Hepatocyte (in vitro differentiated cells): ENCODE results near the gene EME1. TPM values are rescaled to one million over a fixed set of nuclear protein-coding genes. Genes with fewer than 3 reads are reported as not detected.

Experiments
- DNase-seq: peaks from one replicate; pipeline ENCODE4 v3.0.0-alpha.2; 2016; ENCODE audit warnings: low spot score
- H2AFZ ChIP-seq: fragments of 200-600 bp; sonication (generic); 2 replicates; pipeline ENCODE4 v1.6.0; 2016; ENCODE audit warnings: antibody characterized with exemption, mild to moderate bottlenecking
- H3K27ac ChIP-seq: fragments of 200-600 bp; sonication (generic); 2 replicates; pipeline ENCODE4 v1.5.1; 2016; ENCODE audit warnings: mild to moderate bottlenecking
- H3K27me3 ChIP-seq: fragments of 200-600 bp; sonication (generic); 2 replicates; pipeline ENCODE4 v1.6.1; 2016
- H3K36me3 ChIP-seq: fragments of 200-600 bp; sonication (generic); replicated peaks from 2 replicates; pipeline ENCODE4 v1.5.1; 2016; ENCODE audit warnings: low read depth; ENCODE audit not compliant: insufficient read depth
- H3K4me1 ChIP-seq: fragments of 200-600 bp; sonication (generic); 2 replicates; pipeline ENCODE4 v1.5.1; 2016; ENCODE audit warnings: mild to moderate bottlenecking, moderate library complexity; ENCODE audit not compliant: insufficient read depth
- H3K4me2 ChIP-seq: fragments of 200-600 bp; sonication (generic); 2 replicates; pipeline ENCODE4 v1.6.0; 2016
- H3K4me3 ChIP-seq: fragments of 200-600 bp; sonication (generic); 2 replicates; pipeline ENCODE4 v1.5.1; 2016; ENCODE audit warnings: mild to moderate bottlenecking
- H3K79me2 ChIP-seq: fragments of 200-600 bp; sonication (generic); 2 replicates; pipeline ENCODE4 v1.6.0; 2017; ENCODE audit warnings: mild to moderate bottlenecking
- H3K9me2 ChIP-seq: fragments of 200-600 bp; sonication (generic); replicated peaks from 2 replicates; pipeline ENCODE4 v1.6.0; 2017; ENCODE audit warnings: mild to moderate bottlenecking; ENCODE audit not compliant: insufficient read depth
- H3K9me3 ChIP-seq: fragments of 200-600 bp; sonication (generic); 2 replicates; pipeline ENCODE4 v1.5.1; 2016; ENCODE audit warnings: low read depth, mild to moderate bottlenecking
- H4K20me1 ChIP-seq: fragments of 200-600 bp; sonication (generic); 2 replicates; pipeline ENCODE4 v1.6.0; 2016; ENCODE audit warnings: mild to moderate bottlenecking; ENCODE audit not compliant: insufficient read depth, poor library complexity, severe bottlenecking
- CTCF ChIP-seq: fragments of 200-600 bp; sonication (generic); IDR thresholded peaks from 2 replicates; pipeline ENCODE4 v1.5.1; 2016; ENCODE audit warnings: antibody characterized with exemption, mild to moderate bottlenecking; ENCODE audit not compliant: poor library complexity
- EZH2 ChIP-seq: fragments of 200-600 bp; sonication (generic); IDR thresholded peaks from 2 replicates; pipeline ENCODE4 v1.6.1; 2016; ENCODE audit warnings: antibody characterized with exemption, mild to moderate bottlenecking, borderline replicate concordance
- EZH2phosphoT487 ChIP-seq: fragments of 200-600 bp; sonication (generic); IDR thresholded peaks from one replicate; pipeline ENCODE4 v1.6.1; 2018; ENCODE audit warnings: antibody characterized with exemption, mild to moderate bottlenecking, low read depth, moderate library complexity; ENCODE audit not compliant: unreplicated experiment, severe bottlenecking
- WGBS: methylation state at CpG from one replicate; pipeline ENCODE4 v1.1.6; 2016; ENCODE audit warnings: low lambda C conversion rate; ENCODE audit errors: missing lambda C conversion rate; 5-methylcytosine and 5-hydroxymethylcytosine counted together
- polyA plus RNA-seq: library from polyadenylated mRNA; unstranded; fragments of >200 nt; fragmentation: Nextera tagmentation; extraction: Ambion mirVana; gene quantifications from 2 replicates; pipeline ENCODE4 v1.2.1, GENCODE V29; 2016
- total RNA-seq: library from RNA; depleted of rRNA; stranded (reverse); fragments of >200 nt; gene quantifications from 2 replicates; pipeline ENCODE4 v1.2.3, GENCODE V29; 2014

Gene EME1
- total and polyA plus RNA-seq, 2 experiments from 2014 or later = 2.1 to 5.1 TPM

- Histone ChIP-seq H3K4me2 (no peak overlapping the region), H3K9me2 (no peaks in the 10 kb centered on the region), H3K4me3 (no peak overlapping the region), H4K20me1 (no peaks in the 10 kb centered on the region), H3K79me2 (peaks cover 17% of the 10 kb centered on the region), H3K9me3 (no peaks in the 10 kb centered on the region), H3K4me1 (peaks cover 4% of the 10 kb centered on the region), H3K27ac (no peak overlapping the region), H3K27me3 (no peaks in the 10 kb centered on the region), H2AFZ (no peak overlapping the region), H3K36me3 (no peaks in the 10 kb centered on the region)
- TF ChIP-seq CTCF (no peak), EZH2 (no peak), EZH2phosphoT487 (no peak)
- no peak for DNase-seq
- WGBS = 93% methylated on average over 5 of the region's 5 CpGs
Observed at GRCh38 chr17:50375858-50376538, 3.0 kb downstream of the EME1 start.

GRCh38 chr17:50379351-50380132 lies 6.5 kb downstream of the EME1 start:
- TF ChIP-seq CTCF = no peak
- TF ChIP-seq EZH2phosphoT487 = no peak
- TF ChIP-seq EZH2 = no peak

GRCh38 chr17:50380369-50381259 lies 7.6 kb downstream of the EME1 start:
- H3K27ac ChIP-seq = no peak overlapping the region
- H3K4me2 ChIP-seq = no peak overlapping the region
- H3K79me2 ChIP-seq = no peaks in the 10 kb centered on the region
- WGBS = 97% methylated on average over 13 of the region's 13 CpGs
- no peak overlapping the region for H2AFZ ChIP-seq
- DNase-seq = no peak
- H3K9me3 ChIP-seq = no peaks in the 10 kb centered on the region
- no peak overlapping the region for H3K4me3 ChIP-seq
- no peaks in the 10 kb centered on the region for H4K20me1 ChIP-seq
- no peak for TF ChIP-seq EZH2
- TF ChIP-seq EZH2phosphoT487 = no peak
- TF ChIP-seq CTCF = no peak
- no peaks in the 10 kb centered on the region for H3K4me1 ChIP-seq
- H3K36me3 ChIP-seq = no peaks in the 10 kb centered on the region
- no peaks in the 10 kb centered on the region for H3K9me2 ChIP-seq
- no peaks in the 10 kb centered on the region for H3K27me3 ChIP-seq

More at GRCh38 chr17:50379351-50380132, 6.5 kb downstream of the EME1 start:
- no peak overlapping the region for H3K4me3 ChIP-seq
- no peak overlapping the region for H2AFZ ChIP-seq
- H3K27ac ChIP-seq = no peak overlapping the region
- WGBS = 93% methylated on average over 6 of the region's 6 CpGs
- no peaks in the 10 kb centered on the region for H3K4me1 ChIP-seq
- H3K9me2 ChIP-seq = no peaks in the 10 kb centered on the region
- no peaks in the 10 kb centered on the region for H3K79me2 ChIP-seq
- no peak overlapping the region for H3K4me2 ChIP-seq
- H4K20me1 ChIP-seq = no peaks in the 10 kb centered on the region
- no peaks in the 10 kb centered on the region for H3K27me3 ChIP-seq
- H3K36me3 ChIP-seq = no peaks in the 10 kb centered on the region
- DNase-seq = no peak
- H3K9me3 ChIP-seq = no peaks in the 10 kb centered on the region
